Endothelial cell (in vitro differentiated cells): ENCODE results near the gene RPS5. TPM values are rescaled to one million over a fixed set of nuclear protein-coding genes. Genes with fewer than 3 reads are reported as not detected.
A peak's percentile ranks its signal among the peaks of the same experiment; 100 is the strongest.
"Not testable (repeated sequence)": the region's sequence is repeated elsewhere in the genome, so short reads cannot be mapped to it uniquely, and the experiment has no call there.

Source experiments
- DNase-seq: peaks from one replicate; pipeline ENCODE4 v3.0.0; 2021; ENCODE audit warnings: low spot score
- H3K27ac Mint-ChIP-seq: one replicate; pipeline ENCODE4 v1.8.0; 2021; ENCODE audit warnings: mixed read lengths, inconsistent platforms; ENCODE audit not compliant: unreplicated experiment
- H3K27me3 Mint-ChIP-seq: one replicate; pipeline ENCODE4 v1.8.0; 2021; ENCODE audit warnings: mild to moderate bottlenecking, moderate library complexity, mixed read lengths, inconsistent platforms; ENCODE audit not compliant: unreplicated experiment
- H3K36me3 Mint-ChIP-seq: one replicate; pipeline ENCODE4 v1.8.0; 2021; ENCODE audit warnings: mild to moderate bottlenecking, low read depth, mixed read lengths, inconsistent platforms; ENCODE audit not compliant: unreplicated experiment
- H3K4me1 Mint-ChIP-seq: one replicate; pipeline ENCODE4 v1.8.0; 2021; ENCODE audit warnings: mild to moderate bottlenecking, mixed read lengths, inconsistent platforms; ENCODE audit not compliant: unreplicated experiment
- H3K4me3 Mint-ChIP-seq: one replicate; pipeline ENCODE4 v1.8.0; 2021; ENCODE audit warnings: mild to moderate bottlenecking, mixed read lengths, inconsistent platforms; ENCODE audit not compliant: unreplicated experiment
- H3K9me3 Mint-ChIP-seq: one replicate; pipeline ENCODE4 v1.8.0; 2021; ENCODE audit warnings: mixed read lengths, inconsistent platforms; ENCODE audit not compliant: unreplicated experiment
- total RNA-seq: library from RNA; stranded (reverse); fragmentation: NEBNext Ultra II Directional; extraction: Animal tissue kit (Norgen Biotek cat#: 25700); gene quantifications from one replicate; pipeline ENCODE4 v1.2.1, GENCODE V29; 2021; ENCODE audit not compliant: unreplicated experiment
- TF ChIP-seq, protein P1 (sequence below): fragments of 200-600 bp; sonication (generic); IDR thresholded peaks from one replicate; pipeline ENCODE4 v1.5.0; 2021; ENCODE audit warnings: antibody characterized with exemption; ENCODE audit not compliant: unreplicated experiment

RPS5 gene
- total RNA-seq, 1 donor from 2014 or later = 1,047 TPM

DNA sequence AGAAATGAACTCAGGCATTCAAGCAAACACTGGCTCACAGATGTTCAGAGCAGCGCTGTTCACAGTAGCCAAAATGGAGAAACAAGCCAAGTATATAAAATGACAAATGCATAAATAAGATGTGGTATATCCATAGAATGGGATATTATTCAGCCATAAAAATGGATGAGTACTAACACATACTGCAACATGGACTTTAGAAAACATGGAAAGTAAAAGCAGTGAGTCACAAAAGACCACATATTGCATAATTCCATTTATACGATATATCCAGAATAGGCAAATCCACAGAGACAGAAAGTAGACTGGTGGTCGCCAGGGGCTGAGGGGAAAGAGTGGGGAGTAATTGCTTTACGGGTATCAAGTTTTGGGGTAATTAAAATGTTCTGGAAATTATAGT lies 12.9 kb upstream of the RPS5 start:
- Mint-ChIP-seq H3K4me1 (no peaks in the 10 kb centered on the region), H3K36me3 (peaks cover 3% of the 10 kb centered on the region), H3K27ac (no peak overlapping the region), H3K27me3 (peaks cover 8% of the 10 kb centered on the region), H3K4me3 (no peak overlapping the region), H3K9me3 (no peaks in the 10 kb centered on the region)
- no peak for DNase-seq
- TF ChIP-seq, protein P1, sequence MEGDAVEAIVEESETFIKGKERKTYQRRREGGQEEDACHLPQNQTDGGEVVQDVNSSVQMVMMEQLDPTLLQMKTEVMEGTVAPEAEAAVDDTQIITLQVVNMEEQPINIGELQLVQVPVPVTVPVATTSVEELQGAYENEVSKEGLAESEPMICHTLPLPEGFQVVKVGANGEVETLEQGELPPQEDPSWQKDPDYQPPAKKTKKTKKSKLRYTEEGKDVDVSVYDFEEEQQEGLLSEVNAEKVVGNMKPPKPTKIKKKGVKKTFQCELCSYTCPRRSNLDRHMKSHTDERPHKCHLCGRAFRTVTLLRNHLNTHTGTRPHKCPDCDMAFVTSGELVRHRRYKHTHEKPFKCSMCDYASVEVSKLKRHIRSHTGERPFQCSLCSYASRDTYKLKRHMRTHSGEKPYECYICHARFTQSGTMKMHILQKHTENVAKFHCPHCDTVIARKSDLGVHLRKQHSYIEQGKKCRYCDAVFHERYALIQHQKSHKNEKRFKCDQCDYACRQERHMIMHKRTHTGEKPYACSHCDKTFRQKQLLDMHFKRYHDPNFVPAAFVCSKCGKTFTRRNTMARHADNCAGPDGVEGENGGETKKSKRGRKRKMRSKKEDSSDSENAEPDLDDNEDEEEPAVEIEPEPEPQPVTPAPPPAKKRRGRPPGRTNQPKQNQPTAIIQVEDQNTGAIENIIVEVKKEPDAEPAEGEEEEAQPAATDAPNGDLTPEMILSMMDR = no peak

DNA sequence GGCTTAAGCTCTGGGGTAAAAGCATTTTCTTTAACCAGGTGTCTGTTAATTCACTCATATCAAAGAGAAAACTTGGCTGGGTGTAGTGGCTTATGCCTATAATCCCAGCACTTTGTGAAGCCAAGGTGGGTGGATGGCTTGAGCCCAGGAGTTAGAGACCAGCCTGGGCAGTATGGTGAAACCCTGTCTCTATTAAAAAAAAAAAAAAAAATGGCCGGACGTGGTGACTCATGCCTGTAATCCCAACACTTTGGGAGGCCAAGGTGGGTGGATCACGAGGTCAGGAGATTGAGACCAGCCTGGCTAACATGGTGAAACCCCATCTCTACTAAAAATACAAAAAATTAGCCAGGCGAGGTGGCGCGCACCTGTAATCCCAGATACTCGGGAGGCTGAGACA lies 10.3 kb upstream of the RPS5 start:
- H3K36me3 Mint-ChIP-seq, H3K27me3 Mint-ChIP-seq, H3K4me3 Mint-ChIP-seq, DNase-seq, H3K4me1 Mint-ChIP-seq, H3K9me3 Mint-ChIP-seq, H3K27ac Mint-ChIP-seq: not testable (repeated sequence)

DNA sequence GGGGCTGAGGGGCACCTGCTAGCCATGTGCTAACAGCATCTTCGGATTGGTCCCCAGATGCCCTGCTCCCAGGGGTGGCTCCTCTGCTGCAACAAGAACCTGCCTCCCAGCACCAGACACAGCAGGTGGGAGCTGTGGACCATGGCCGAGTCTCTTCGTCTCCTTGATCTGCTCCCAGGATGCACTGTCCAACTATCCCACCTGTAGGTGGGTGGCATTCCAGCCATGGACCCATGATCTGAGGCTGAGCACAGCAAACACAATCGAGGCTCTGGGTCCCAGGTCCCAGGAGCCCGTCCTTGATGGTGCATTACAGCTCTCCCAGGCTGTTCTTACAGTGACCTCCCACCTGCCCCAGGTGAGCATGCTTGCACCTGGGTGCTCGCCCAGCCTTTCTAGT lies 7.8 kb upstream of the RPS5 start:
- TF ChIP-seq, protein P1 = no peak
- H3K36me3 Mint-ChIP-seq = peaks cover 8% of the 10 kb centered on the region
- DNase-seq = no peak
- peaks cover 8% of the 10 kb centered on the region for H3K27me3 Mint-ChIP-seq
- H3K4me1 Mint-ChIP-seq = peaks cover 13% of the 10 kb centered on the region
- H3K9me3 Mint-ChIP-seq = no peaks in the 10 kb centered on the region
- H3K4me3 Mint-ChIP-seq = peak overlapping the region; percentile 93
- H3K27ac Mint-ChIP-seq = no peak overlapping the region

GRCh38 chr19:58380037-58380661 lies 6.9 kb upstream of the RPS5 start:
- TF ChIP-seq, protein P1 = no peak
- Mint-ChIP-seq H3K9me3 (no peaks in the 10 kb centered on the region), H3K4me3 (peak overlapping the region; percentile 93), H3K4me1 (peaks cover 13% of the 10 kb centered on the region), H3K27ac (peak overlapping the region; percentile 84), H3K36me3 (peaks cover 8% of the 10 kb centered on the region), H3K27me3 (peaks cover 8% of the 10 kb centered on the region)
- no peak for DNase-seq

- DNase-seq = peak; percentile 92
Measured at GRCh38 chr19:58380662-58381459, 6.2 kb upstream of the RPS5 start, which contains the start of gene ZNF837. Gene ZNF837, minus strand, starts transcription at chr19:58381030. Its CDS starts 11,698 bp downstream, at chr19:58369332.

More at GRCh38 chr19:58380662-58381459, 6.2 kb upstream of the RPS5 start, which contains the start of gene ZNF837:
- peaks cover 8% of the 10 kb centered on the region for H3K27me3 Mint-ChIP-seq
- H3K36me3 Mint-ChIP-seq = peaks cover 8% of the 10 kb centered on the region
- H3K9me3 Mint-ChIP-seq = no peaks in the 10 kb centered on the region
- peaks cover 15% of the 10 kb centered on the region for H3K4me1 Mint-ChIP-seq
- peak within 1 kb of the TSS; percentile 93 for H3K4me3 Mint-ChIP-seq
- H3K27ac Mint-ChIP-seq = peak within 1 kb of the TSS; percentile 84
- TF ChIP-seq, protein P1 = no peak
